ENCODE data around the gene CTSL.

The CTSL gene

DNA sequence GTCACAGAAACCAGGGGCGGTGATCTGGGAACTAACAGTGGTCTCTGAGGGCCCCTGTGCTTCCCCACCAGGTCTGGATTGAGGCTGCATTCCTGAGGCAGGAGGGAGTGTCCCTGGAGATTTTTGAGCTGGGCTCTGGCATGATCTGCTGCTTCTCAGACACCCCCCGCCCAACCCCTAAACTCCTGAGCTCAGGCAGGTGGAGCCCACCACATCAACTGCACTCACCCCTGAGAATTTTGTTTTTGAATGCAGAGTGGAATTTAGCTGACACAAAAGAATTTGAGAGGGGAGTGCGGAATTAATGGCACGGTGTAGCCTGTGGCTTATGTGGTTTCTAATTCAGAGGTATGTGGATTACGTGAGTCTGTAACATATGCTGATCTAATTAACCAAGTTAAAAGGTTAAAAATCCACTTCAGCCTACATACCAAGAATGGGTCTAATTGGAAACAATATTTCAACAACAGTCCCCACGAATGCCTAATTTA, 23.9 kb upstream of the CTSL start:
- no peak for DNase-seq

DNA sequence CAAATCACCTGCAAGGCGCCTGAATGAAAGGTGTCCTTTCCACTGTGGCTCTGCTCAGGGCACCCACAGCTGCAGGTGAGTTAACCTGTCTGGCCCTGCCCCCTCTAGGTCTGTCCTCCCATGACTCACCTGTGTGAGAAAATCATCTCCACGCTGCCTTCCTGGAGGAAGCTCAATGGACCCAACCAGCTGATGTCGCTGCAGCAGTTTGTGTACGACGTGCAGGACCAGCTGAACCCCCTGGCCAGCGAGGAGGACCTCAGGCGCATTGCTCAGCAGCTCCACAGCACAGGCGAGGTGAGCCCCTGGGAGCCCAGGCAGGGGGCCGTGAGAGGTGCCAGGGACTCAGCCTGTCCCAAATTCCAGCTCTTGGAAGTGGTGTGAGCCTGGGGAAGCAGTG, 23.0 kb upstream of the CTSL start:
- DNase-seq: no peak

DNA sequence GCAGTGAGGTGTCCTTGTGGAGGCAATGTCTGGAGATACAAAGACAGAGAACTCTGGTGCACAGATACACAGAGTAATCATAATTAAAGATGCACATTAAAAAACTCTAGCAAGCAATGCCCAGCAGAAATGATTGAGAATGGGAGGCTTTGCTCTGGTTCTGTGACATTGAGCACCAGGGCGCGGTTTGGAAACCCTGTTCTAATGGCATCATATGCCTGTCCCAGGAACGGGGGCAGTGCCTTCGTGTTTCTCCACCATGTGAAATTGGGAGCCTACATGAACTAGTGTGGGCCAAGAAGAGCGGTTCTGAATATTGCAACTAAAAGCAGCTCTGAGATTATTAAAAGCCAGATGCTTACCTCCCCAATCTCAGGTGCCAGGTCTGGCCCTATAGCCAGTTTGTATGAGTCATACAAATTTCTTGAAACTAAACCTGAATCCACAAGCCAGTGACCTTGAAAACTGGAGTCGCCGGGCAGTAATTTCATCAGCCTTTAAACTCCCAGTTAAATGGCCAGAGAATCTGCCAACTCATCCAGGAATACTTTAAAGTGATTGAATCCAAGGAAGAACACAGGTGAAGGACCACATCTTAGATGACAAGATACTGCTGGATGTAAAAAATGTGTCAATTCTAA, 22.2 kb upstream of the CTSL start:
- DNase-seq: no peak

DNA sequence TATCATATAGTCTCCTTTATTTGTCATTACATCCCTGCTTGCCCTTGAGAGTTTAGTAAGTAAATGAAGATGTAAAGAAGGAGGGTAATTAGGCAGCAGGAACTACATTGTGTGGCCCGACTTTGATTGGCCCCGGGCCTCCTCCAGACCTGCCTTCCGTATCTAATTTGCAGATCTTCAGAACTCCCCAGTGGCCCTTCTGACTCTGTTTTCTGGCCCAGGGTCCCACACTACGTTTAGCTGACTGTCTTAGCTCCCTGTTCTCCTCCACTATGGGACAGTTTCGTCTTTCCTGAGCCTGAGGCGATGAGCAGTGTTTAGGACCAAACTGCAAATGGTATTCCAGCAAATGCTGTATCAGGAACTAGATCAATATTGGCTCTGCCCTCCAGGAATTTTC, 21.6 kb upstream of the CTSL start:
- no peak for DNase-seq

DNA sequence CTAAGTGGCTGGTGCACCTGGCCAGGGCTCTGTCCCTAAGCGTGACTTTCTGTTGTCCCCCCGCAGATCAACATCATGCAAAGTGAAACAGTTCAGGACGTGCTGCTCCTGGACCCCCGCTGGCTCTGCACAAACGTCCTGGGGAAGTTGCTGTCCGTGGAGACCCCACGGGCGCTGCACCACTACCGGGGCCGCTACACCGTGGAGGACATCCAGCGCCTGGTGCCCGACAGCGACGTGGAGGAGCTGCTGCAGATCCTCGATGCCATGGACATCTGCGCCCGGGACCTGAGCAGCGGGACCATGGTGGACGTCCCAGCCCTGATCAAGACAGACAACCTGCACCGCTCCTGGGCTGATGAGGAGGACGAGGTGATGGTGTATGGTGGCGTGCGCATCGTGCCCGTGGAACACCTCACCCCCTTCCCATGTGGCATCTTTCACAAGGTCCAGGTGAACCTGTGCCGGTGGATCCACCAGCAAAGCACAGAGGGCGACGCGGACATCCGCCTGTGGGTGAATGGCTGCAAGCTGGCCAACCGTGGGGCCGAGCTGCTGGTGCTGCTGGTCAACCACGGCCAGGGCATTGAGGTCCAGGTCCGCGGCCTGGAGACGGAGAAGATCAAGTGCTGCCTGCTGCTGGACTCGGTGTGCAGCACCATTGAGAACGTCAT, 19.7 kb upstream of the CTSL start:
- no peak for DNase-seq

DNA sequence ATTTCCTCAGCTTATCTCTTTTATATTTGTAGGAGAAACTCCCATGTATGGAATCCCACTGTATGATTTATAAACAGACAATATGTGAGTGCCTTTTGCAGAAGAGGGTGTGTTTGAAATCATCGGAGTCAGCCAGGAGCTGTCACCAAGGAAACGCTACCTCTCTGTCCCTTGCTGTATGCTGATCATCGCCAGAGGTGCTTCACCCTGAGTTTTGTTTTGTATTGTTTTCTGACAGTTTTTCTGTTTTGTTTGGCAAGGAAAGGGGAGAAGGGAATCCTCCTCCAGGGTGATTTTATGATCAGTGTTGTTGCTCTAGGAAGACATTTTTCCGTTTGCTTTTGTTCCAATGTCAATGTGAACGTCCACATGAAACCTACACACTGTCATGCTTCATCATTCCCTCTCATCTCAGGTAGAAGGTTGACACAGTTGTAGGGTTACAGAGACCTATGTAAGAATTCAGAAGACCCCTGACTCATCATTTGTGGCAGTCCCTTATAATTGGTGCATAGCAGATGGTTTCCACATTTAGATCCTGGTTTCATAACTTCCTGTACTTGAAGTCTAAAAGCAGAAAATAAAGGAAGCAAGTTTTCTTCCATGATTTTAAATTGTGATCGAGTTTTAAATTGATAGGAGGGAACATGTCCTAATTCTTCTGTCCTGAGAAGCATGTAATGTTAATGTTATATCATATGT, 18.0 kb upstream of the CTSL start:
- no peak for DNase-seq

DNA sequence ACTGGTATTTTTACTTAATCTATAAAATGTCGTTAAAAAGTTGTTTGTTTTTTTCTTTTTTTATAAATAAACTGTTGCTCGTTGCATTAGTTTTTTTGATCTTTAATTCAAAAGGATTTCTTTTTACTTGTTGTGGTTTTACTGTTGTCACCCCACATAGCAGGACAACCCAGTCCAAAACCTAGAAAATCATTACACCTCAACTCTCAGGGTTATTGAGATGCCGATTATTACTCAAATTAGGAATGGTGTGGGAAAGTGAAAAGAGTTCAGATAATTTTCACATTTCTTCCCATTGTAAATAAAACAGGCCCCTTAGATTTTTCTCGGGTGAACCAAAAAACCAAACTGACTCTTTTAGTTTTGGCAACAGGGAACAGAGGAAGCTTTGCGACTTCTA, 17.4 kb upstream of the CTSL start:
- no peak for DNase-seq

DNA sequence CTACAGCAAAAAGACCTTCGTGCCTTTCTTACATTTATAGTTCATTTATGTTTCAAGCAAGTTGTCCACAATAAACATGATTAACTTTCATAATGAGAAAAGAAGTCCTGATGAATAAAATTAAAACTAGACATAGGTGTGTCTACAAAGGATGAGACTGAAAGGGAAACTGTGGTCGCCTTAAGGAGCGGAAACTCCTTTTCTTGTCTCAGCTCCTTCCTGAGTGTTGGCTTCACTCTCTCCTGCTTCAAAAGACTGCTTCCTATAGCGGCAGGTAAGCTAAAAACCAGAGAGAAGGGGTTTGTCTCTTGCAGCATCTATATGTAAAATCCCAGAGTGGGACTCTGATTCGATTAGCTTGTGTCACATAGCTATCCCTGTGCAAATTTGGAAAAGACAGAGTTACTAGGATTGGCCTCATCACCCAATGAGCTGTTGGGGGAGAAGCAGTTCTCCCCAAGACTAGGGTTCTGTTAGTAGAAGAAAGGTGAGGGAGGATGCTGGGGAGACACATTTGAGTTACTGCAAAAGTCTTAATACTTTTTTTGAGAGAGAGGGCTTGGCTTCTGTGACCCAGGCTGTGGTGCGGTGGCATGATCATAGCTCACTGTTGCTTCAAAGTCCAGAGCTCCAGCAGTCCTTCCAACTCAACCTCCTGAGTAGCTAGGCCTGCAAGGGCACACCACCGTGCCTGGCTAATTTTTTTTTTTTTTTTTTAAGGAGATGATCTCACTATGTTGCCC, 16.8 kb upstream of the CTSL start:
- DNase-seq: no peak

DNA sequence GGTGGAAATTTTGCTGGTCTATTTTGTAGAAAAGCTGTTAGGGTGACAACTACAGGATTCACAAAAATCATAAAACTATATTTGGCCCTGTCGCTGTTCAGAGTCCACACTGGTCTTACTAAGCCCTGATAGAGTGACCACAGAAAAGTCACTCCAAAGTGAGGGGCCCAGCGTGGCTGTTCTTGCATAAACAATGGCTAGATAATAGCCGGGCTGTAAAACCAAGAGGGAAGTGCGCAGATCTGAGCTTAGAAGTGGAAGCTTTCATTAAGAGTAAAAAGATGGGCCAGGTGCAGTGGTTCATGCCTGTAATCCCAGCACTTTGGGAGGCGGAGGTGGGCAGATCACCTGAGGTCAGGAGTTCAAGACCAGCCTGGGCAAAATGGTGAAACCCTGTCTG, 15.5 kb upstream of the CTSL start:
- DNase-seq: no peak

DNA sequence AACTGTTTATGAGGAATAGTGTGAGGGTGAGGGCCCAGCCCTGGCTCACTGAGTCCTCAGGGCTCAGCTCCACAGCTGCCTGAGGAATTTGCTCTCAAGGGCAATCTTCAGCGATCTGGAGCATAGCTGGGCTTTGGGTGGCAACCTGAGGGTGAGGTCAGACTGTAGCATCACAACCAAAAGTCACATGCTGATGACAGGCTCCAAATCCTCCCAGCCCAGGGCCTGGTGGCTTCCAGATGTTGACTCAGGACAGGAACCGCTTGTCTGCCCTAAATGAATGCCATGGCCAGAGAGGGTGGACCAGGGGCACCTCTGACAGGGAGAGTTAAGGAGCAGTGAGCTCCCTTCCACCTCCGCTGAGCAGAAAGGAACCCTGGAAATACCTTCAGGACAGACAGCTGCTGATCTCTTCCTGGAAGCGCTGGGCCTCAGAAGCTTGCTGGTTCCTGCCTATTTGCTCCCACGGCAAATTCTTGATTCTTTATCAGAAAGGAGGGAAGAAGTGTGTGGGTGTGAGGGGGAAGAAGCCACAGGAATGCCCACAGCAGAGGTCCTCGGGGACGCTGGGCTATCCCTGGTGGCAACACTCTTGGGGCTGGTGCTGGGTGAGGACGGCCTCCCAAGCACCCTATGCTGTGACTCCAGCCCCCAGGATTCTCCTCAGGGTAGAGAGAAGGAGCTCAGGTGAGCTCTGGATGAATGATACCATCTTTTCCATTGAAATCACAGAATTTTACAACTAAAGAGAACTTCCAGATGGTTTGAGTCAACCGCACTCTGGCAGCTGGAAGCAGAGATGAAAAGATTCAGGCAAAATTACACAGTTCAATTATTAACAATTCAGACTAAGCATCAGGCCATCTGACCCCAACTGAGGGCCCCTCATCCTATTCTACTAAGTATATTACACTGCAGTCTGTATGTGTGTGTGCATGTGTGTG, 13.8 kb upstream of the CTSL start:
- DNase-seq: no peak

DNA sequence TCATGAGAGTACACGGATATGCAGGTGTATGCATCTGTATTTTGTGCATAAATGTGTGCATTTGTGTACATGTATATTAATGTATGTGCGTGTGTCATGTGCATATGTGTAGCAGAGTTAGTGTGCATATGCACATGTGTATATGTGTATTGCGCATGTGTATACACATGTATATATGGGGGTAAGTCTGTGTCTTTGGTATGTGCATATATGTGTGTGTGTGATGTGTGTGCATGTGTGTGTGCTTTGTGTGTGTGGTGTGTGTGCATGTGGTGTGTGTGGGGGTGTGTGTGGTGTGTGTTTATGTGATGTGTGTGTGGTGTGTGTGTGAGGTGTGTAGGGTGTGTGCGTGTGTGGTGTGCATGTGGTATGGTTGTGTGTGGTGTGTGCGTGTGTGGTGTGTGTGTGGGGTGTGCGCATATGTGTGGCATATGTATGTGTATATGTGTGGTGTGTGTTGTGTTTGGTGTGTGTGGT, 13.1 kb upstream of the CTSL start:
- no peak for DNase-seq

DNA sequence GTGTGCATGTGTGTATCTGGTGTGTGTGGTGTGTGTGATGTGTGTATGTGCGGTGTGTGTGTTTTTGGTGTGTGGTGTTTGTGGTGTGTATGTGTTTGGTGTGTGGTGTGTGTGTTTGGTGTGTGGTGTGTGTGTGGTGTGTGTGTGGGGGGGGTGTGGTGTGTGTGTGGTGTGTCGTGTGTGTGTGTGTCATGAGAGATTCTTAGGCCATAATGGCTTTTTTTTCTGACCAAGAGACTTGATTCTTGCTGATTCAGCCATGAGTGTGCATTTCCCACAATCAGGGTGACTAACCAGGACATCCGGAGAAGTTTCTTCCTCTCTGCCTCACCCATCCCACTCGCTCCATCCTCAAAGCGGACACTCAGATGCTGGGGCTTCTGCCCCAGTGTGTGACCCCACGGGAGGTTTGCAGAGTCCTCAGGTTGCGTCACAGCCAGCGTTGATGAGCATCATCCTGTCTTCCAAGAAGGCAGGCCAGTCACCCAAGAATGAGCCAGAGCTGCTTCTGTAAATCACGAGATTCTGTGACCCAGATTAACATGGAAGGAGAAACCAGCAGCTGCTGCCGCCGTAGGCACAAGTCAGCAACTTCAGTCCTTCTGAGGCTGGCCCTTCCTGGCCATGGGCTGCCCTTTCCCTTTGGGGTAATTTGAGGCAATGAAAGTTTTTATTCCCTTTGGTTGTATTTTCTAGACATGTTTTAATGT, 12.5 kb upstream of the CTSL start:
- peak; percentile 39 for DNase-seq

DNA sequence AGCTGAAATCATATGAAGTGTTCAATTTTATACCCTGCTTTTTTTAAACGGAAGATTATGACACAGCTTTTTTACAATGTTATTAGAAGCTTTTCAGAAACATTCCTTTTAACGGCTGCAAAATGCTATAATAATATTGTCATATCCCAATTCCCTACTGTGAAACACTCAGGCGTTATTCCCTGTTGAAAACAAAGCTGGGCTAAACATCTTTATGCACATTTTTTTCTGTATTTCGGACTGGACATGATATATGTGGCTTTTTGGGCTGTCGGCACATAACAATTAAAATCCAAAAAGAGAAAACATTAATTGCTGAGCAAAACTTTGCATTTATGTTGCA, 12.0 kb upstream of the CTSL start:
- DNase-seq: no peak

DNA sequence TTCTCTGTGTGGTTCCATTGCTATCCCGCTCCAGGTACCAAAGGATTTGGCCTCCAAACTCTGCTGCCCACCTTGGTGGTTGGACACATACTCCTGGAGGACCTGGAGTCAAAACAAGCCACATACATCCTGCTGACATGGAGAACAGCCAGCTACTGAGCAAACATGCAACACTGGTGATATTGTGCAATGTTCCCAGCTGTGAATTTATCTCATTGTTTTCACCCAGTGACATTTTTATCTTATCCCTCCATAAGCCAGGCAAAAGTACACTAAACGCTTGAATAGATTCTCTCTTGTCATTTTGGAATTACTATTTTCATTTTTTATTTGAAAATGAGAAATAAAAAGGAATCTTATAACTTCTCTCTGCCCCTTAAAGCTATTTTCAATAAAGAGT, 11.1 kb upstream of the CTSL start:
- no peak for DNase-seq

DNA sequence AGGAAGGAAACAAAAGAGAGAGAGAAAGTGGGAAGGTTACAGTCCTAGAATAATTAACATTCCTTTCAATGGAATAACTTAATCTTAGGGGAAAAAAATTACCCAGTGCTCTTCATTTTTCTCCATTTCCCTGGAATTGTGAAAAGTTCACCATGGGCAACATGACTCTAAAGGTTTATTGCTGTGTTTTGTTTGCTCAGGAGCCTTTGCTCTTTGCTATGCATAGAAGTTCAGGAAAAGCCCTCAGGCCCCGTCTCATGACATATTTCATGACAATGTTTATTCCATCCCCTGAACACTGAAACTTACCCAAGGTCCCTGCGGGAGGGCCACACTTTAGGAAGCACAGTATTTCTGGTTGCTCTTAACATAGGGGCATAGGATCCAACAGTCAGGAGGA, 9.8 kb upstream of the CTSL start:
- no peak for DNase-seq

DNA sequence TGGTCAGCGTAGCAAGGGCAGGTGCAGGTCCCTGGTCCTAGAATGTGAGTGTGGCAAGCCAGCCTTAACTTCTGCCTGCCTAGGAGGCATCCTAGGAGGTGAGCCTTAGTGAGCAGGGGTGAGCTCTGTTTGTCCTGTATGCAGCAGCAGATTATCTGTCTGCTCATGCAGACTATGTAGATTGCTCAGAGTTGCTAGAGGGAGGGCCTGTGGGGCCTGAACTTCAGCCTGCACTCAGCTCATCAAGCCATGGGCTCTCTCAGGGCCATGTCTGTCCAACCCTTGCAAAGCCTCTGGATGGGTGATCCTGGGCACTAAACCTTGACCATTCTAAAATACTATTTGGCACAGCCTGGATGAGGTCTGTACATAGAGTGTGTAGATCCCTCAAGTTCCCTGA, 8.5 kb upstream of the CTSL start:
- no peak for DNase-seq

DNA sequence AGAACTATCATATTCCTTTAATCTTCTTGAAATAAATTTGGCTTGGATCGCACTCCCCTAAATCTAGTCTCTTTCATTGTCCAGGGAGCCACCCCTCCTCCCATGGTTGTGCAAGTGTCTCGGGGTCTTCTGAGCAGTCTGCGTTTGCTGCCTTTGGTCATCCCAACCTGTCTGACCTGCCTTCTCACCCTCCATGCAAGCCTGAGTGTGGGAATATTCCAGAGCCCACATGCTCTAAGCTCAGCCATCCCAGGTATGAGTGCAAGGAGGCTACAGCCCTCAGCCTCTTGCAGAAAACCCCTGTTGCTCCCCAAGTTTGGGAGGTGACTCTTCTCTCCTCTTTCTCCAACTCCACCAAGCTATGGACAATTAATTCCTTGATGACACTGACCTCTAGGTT, 7.7 kb upstream of the CTSL start:
- DNase-seq: no peak

DNA sequence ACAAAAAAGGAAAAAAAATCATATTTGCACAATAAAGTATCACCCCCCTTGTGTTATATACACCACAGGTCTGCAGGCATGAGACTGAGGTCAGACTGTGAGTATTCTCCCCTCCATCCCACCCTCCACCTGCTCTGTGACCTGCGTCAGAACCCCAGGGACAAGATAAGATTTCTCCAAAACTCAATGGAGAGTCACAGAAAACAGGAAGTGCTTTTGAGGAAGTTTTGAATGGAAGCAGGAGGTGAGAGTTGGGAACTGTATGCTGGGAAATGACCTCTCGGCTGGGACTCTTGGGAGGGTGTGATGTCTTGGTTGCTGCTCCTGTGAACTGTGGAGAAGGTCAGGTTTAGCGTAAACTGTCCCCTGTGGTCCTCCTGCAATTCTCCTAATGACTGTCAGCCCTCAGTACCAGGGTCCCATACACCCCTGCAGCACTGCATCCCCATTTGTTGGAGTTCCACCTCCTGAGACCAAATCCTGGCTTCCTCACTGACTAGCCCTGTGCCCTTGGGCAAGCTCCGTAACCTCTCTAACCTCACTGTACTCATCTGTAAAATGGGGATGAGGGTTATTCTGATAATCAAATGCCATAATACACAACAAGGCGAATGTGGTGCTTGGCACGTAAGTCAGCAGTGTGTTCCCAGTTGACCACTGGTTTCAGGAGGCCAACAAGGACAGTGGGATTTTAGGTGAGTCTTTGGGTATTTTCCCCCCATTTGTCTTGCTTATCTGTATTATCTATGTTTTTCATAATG, 6.9 kb upstream of the CTSL start:
- no peak for DNase-seq

DNA sequence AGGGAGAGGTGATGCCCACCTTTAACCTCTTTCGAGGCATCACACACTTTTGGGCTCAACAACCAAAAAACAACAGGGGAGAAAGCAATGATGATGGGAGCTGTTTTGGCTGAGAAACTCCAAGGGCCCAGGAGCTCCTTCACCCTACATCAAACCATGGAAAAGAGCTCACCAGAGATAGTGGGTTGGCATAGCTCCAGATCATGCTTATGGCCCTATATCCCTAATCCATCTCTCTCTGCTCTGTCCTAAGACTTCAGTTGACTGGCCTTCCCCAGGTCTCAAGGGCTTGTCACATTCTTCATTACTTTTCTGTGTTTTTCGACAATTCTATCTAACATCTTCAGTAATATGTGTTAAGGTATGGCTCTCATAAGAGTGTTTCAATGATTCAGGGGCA, 5.7 kb upstream of the CTSL start:
- DNase-seq: no peak

DNA sequence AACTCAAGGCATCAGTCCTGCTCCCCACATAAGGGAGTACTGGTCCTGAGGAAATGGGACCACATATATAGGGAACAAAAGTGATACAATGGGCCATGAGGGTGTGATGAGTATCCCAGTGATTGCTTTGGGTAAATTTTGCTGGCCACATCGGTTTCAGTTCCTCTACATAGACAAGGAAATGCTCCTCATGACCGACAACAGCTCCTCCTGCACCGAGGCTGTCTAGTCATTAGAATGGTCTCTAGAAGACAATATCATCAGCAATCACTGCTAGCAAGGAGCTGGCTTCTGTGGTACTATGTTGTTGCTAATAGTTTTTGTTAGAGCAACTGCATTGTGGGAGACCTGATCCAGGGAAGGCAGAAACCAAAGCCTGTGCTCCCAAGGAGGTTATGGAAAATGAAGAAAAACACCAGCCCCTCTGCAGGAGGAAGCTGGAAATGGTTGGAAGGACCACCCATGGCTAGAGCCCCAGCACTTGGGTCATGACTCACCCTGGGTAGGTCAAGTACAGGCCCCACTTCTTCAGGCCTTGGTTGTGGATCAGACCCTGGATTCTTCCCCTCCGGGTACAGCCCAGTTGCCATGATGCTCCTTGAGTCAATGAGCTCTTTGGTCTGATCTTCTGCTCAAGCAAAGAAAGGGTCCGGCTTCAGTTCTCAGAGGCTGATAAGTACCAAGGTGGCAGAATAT, 3.4 kb upstream of the CTSL start:
- DNase-seq: no peak
